ENCODE results near the gene USP48. TPM values are rescaled to one million over a fixed set of nuclear protein-coding genes. Genes with fewer than 3 reads are reported as not detected.
"Not testable (repeated sequence)": the region's sequence is repeated elsewhere in the genome, so short reads cannot be mapped to it uniquely, and the experiment has no call there.

The USP48 gene
- total and polyA plus RNA-seq, 2 of the 13 experiments (the other 11 are each of a cell fraction or from before 2014, with no cell fraction given), result 30.4 to 30.7 TPM

DNA sequence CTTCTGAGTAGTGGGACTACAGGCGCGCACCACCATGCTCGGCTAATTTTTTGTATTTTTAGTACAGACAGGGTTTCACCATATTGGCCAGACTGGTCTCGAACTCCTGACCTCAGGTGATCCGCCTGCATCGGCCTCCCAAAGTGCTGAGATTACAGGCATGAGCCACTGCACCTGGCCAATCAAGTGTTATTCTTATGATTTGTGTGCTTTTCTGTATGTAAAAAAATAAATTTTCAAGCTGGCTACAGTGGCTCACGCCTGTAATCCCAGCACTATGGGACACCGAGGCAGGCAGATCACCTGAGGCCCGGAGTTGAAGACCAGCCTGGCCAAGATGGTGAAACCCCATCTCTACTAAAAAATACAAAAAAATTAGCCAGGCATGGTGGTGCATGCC lies 12.3 kb downstream of the USP48 start:
- H3K27me3 ChIP-seq (ENCODE audit: control insufficient read depth in 1 of 2, insufficient read depth in 2 of 2, low read length in 2 of 2); in situ Hi-C loops (cut with HindIII; ENCODE audit: extremely low pct_ligation_motif_present, low pct_unique_long_range_greater_than_20kb); DNase-seq (ENCODE audit: low spot score); H3K4me1 ChIP-seq (ENCODE audit: insufficient read depth, low read length); H3K9me3 ChIP-seq (ENCODE audit: low read length); POLR2A ChIA-PET; FAIRE-seq; H3K4me2 ChIP-seq (ENCODE audit: low read depth, low read length); BruUV-seq (replicated peaks); H2AFZ ChIP-seq (ENCODE audit: low read length); H3K9ac ChIP-seq (ENCODE audit: insufficient read depth, low read depth, low read length); H3K36me3 ChIP-seq (replicated peaks in 1 of 2; ENCODE audit: control insufficient read depth in 1 of 2, insufficient read depth in 2 of 2, low read length in 2 of 2); H3K4me3 ChIP-seq (replicated peaks in 1 of 3; ENCODE audit: insufficient read depth in 1 of 3, low read depth in 2 of 3, low read length in 3 of 3); H3K27ac ChIP-seq (ENCODE audit: extremely low read length, insufficient read depth, low read length); intact Hi-C loops (cut with micrococcal nuclease; ENCODE audit: unreplicated experiment); CTCF ChIA-PET (ENCODE audit: low intra/inter-chr PET ratio, low total read pairs); ATAC-seq: not testable (repeated sequence)
- Histone ChIP-seq H3K79me2 (ENCODE audit: insufficient read depth, low read length) (peaks cover 76% of the 10 kb centered on the region), H4K20me1 (ENCODE audit: insufficient read depth, low read length) (peaks cover 39% of the 10 kb centered on the region)
- 97% methylated on average over 9 of the region's 9 CpGs for WGBS (ENCODE audit: low lambda C conversion rate)

DNA sequence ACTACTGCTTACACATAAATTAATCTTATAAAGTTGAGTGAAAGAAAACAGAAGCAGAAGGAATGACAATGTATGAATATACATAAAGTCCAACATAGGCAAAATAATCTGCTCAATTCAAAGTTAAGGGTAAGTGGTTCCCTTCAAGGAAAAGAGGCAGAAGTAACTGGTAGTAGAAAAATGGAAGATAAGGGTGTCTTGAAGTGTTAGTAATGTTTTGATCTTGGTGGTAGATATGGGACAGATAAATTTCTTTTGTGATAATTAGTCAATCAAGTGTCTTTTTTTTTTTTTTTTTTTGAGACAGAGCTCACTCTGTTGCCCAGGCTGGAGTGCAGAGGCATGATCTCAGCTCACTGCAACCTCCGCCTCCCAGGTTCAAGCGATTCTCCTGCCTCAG lies 12.7 kb downstream of the USP48 start:
- peaks cover 35% of the 10 kb centered on the region for H4K20me1 ChIP-seq (ENCODE audit: insufficient read depth, low read length)
- H3K4me2 ChIP-seq (ENCODE audit: low read depth, low read length), result no peak overlapping the region
- H3K4me1 ChIP-seq (ENCODE audit: insufficient read depth, low read length), result peaks cover 4% of the 10 kb centered on the region
- H2AFZ ChIP-seq (ENCODE audit: low read length), result no peak overlapping the region
- ATAC-seq, result no peak
- POLR2A ChIA-PET, result no interaction called here
- no peak overlapping the region for H3K27ac ChIP-seq (ENCODE audit: extremely low read length, insufficient read depth, low read length)
- FAIRE-seq, result no peak
- TF ChIP-seq BHLHE40 (IDR thresholded peaks at IDR 0.05; ENCODE audit: low read length) (no peak), ZFAT (CRISPR knock-in tag; conservative IDR thresholded peaks at IDR 0.05) (no peak), ZNF24 (IDR thresholded peaks at IDR 0.05) (no peak), FOXA1 (IDR thresholded peaks at IDR 0.05) (no peak), FOXA1 (CRISPR knock-in tag; IDR thresholded peaks at IDR 0.05) (no peak), GABPA (IDR thresholded peaks at IDR 0.05; ENCODE audit: low read depth, low read length) (no peak), GABPA (CRISPR knock-in tag; IDR thresholded peaks at IDR 0.05; ENCODE audit: low read depth) (no peak), ZSCAN22 (CRISPR knock-in tag; IDR thresholded peaks at IDR 0.05) (no peak)
- TF ChIP-seq, protein P1, sequence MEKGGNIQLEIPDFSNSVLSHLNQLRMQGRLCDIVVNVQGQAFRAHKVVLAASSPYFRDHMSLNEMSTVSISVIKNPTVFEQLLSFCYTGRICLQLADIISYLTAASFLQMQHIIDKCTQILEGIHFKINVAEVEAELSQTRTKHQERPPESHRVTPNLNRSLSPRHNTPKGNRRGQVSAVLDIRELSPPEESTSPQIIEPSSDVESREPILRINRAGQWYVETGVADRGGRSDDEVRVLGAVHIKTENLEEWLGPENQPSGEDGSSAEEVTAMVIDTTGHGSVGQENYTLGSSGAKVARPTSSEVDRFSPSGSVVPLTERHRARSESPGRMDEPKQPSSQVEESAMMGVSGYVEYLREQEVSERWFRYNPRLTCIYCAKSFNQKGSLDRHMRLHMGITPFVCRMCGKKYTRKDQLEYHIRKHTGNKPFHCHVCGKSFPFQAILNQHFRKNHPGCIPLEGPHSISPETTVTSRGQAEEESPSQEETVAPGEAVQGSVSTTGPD (CRISPR knock-in tag; IDR thresholded peaks at IDR 0.05), result no peak
- intact Hi-C loops (cut with micrococcal nuclease; ENCODE audit: unreplicated experiment), result no loop called here
- BruUV-seq (replicated peaks), result no TSS peak
- H3K27me3 ChIP-seq (ENCODE audit: control insufficient read depth in 1 of 2, insufficient read depth in 2 of 2, low read length in 2 of 2), result no peaks in the 10 kb centered on the region
- in situ Hi-C loops (cut with HindIII; ENCODE audit: extremely low pct_ligation_motif_present, low pct_unique_long_range_greater_than_20kb), result no loop called here
- no peak overlapping the region for H3K9ac ChIP-seq (ENCODE audit: insufficient read depth, low read depth, low read length)
- peaks cover 74% of the 10 kb centered on the region for H3K79me2 ChIP-seq (ENCODE audit: insufficient read depth, low read length)
- no peak for DNase-seq (ENCODE audit: low spot score)
- CTCF ChIA-PET (ENCODE audit: low intra/inter-chr PET ratio, low total read pairs), result no interaction called here
- H3K9me3 ChIP-seq (ENCODE audit: low read length), result no peaks in the 10 kb centered on the region
- WGBS (ENCODE audit: low lambda C conversion rate), result 100% methylated on average over 2 of the region's 2 CpGs
- H3K36me3 ChIP-seq (replicated peaks in 1 of 2; ENCODE audit: control insufficient read depth in 1 of 2, insufficient read depth in 2 of 2, low read length in 2 of 2), result 0 out of 5 replicates have a peak, but pooled peaks cover 0 to 2% of the 10 kb centered on the region in 2 experiments
- H3K4me3 ChIP-seq (replicated peaks in 1 of 3; ENCODE audit: insufficient read depth in 1 of 3, low read depth in 2 of 3, low read length in 3 of 3), result no peak overlapping the region
